ENCODE measurements around the gene PCNX3. TPM values are rescaled to one million over a fixed set of nuclear protein-coding genes. Genes with fewer than 3 reads are reported as not detected.
A peak's percentile ranks its signal among the peaks of the same experiment; 100 is the strongest.
"Not testable (repeated sequence)": the region's sequence is repeated elsewhere in the genome, so short reads cannot be mapped to it uniquely, and the experiment has no call there.

PCNX3 gene
- total RNA-seq, 1 donor from 2014 or later, result 23.8 TPM

DNA sequence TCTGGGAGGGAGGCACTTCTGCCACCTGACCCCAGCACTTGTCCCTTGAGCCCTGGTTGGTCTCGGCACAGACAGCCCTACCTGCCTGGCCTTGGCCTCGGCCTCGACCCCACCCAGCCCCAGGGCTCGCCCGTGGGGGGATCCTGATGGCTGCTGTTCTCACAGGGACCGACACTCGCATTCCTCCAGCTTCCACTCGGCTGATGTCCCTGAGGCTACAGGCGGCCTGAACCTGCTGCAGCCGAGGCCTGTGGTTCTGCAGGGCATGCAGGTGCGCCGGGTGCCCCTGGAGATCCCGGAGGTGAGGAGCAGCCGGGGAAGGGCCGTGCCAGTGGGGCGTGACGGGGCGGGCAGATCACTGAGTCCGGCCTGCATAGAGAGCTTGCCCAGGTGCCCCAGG lies 5.1 kb downstream of the PCNX3 start:
- ATAC-seq, result no peak

- no peak for ATAC-seq
Measured at GRCh38 chr11:65621460-65621859, 5.9 kb downstream of the PCNX3 start.

- no peak for ATAC-seq
Measured at GRCh38 chr11:65622011-65622410, 6.4 kb downstream of the PCNX3 start.

DNA sequence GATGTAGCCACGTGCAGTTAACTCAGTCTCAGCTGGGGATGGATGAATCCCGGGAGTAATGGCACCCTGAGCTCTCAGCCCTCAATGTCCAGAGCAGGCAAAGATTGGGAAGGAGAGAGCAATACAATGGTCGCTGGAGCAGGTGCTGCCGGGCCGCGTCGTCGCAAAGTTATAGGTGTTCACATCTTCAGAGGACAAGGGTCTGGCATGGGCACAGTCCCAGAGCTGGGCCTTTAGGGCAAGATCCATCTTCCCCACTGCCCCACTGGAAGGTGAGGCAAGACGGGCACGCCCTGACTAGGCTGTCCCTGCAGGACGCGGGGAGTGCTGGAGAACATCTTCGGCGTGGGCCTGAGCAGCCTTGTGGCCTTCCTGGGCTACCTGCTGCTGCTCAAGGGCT lies 7.6 kb downstream of the PCNX3 start:
- no peak for ATAC-seq

DNA sequence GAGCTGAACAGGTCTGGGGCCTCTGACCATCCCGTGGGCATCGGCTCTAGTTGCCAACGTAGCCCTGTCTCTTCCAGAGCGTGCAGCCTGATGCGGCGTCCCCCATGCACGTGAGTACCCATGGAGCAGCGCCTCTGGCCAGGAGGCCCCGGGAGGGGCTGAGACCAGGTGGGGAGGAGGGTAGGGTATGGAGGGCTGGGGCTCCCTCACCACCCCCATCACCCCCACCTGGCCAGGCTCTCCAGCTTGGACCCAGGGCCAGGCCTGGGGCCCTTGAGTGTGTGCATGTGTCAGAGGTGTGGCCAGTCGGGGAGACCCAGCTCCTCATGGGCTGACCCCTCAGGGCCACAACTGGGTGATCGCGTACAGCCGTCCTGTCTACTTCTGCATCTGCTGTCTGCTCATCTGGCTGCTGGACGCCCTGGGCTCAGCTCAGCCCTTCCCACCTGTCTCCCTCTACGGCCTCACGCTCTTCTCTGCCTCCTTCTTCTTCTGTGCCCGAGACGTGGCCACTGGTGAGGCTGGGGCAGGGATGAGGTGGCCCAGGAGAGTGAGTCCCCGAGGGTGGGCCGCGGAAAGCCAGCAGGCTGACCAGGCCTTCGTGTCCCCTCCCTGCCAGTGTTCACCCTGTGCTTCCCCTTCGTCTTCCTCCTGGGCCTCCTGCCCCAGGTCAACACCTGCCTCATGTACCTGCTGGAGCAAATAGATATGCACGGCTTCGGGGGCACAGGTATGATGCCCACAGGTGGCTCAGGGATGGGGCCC lies 8.5 kb downstream of the PCNX3 start:
- ATAC-seq, result no peak

DNA sequence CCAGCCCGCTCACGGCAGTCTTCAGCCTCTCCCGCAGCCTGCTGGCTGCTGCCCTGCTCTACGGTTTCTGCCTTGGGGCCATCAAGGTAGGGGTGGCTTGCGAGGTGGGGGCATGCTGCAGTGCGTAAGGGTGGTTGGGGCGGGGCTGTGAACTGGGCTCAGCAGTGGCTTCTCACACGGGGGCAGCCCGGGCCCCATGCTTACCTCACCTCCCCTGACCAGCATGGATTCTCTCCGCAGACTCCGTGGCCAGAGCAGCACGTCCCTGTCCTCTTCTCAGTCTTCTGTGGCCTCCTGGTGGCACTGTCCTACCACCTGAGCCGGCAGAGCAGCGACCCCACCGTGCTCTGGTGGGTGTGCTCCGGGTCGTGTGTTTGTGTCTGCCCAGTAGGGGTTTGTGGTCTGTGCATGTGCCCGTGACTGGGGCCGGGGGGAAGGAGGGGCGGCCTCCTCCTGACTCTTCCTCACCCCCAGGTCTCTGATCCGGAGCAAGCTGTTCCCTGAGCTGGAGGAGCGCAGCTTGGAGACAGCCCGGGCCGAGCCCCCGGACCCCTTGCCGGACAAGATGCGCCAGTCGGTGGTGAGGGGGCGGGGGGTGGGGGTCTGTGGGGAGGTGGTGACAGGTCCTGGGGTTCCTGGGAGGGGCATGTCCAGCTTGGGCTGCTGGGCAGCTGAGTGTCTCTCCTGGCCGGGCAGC lies 9.5 kb downstream of the PCNX3 start:
- no peak for ATAC-seq

- peak; percentile 41 for ATAC-seq
Measured at GRCh38 chr11:65625628-65626342, 10.2 kb downstream of the PCNX3 start.

DNA sequence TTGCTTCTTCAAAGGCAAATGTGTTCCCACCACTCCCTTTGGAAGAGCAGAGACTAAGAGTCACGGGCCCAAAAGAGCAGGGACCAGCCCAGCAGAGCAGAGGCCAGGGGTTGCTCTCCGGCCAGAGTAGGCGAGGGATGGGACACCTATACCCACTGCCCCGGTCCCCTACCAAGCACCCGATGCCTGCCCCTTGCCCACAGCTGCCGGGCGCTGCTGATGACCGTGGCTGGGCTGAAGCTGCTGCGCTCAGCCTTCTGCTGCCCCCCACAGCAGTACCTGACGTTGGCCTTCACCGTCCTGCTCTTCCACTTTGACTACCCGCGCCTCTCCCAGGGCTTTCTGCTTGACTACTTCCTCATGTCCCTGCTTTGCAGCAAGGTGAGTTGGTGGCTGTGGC lies 11.6 kb downstream of the PCNX3 start:
- no peak for ATAC-seq

DNA sequence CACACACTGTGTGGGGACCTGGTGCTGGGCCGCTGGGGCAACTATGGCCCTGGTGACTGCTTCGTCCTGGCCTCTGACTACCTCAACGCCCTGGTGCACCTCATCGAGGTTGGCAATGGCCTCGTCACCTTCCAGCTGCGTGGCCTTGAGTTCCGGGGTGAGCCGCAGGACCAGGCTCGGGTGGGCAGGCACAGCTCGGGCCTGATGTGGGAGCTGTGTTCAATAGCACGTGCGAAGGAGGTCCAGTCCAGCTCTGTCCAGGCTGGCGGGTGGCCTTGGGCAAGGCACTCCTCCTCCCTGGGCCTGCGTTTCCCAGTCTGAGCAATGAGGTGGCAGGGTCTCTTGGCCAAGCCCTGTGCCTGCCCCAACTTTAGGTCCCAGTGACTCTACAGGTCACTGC lies 14.0 kb downstream of the PCNX3 start:
- ATAC-seq, result no peak

DNA sequence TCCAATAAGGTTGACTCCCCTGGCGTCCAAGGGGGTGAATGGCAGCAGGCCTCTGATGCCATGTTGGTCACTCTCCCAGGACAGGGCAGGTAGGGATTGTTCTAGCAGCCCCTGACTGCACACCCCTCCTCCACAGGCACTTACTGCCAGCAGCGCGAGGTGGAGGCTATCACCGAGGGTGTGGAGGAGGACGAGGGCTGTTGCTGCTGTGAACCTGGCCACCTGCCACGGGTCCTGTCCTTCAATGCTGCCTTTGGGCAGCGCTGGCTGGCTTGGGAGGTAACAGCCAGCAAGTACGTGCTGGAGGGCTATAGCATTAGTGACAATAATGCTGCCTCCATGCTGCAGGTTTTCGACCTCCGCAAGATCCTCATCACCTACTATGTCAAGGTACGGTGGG lies 14.6 kb downstream of the PCNX3 start:
- ATAC-seq, result no peak

- ATAC-seq, result no peak
Measured at GRCh38 chr11:65633390-65634108, 18.0 kb downstream of the PCNX3 start.

DNA sequence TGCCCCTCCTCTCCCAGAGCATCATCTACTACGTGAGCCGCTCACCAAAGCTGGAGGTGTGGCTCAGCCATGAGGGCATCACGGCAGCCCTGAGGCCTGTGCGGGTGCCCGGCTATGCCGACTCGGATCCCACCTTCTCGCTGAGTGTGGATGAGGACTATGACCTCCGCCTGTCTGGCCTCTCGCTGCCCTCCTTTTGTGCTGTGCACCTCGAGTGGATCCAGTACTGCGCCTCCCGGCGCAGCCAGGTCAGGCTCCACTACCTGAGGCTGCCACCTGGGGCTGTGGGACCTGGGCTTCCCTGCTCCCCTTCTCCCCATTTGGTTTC lies 18.5 kb downstream of the PCNX3 start:
- no peak for ATAC-seq

DNA sequence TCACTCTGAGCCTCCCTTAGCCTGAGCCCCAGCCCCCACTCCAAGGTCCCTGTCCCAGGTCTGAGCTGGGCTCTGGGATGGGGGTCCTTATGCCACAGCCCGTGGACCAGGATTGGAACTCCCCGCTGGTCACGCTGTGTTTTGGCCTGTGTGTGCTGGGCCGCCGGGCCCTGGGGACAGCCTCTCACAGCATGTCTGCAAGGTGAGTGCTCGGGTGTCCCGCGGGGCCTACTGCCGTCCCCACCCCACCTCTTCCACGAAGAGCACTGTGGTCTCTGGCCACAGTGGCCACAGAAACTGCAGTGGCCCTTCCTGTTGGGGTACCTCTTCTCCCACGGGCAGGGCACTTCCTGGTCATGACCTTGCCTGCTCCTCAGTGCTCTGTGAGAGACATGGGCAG lies 18.9 kb downstream of the PCNX3 start:
- ATAC-seq, result no peak

DNA sequence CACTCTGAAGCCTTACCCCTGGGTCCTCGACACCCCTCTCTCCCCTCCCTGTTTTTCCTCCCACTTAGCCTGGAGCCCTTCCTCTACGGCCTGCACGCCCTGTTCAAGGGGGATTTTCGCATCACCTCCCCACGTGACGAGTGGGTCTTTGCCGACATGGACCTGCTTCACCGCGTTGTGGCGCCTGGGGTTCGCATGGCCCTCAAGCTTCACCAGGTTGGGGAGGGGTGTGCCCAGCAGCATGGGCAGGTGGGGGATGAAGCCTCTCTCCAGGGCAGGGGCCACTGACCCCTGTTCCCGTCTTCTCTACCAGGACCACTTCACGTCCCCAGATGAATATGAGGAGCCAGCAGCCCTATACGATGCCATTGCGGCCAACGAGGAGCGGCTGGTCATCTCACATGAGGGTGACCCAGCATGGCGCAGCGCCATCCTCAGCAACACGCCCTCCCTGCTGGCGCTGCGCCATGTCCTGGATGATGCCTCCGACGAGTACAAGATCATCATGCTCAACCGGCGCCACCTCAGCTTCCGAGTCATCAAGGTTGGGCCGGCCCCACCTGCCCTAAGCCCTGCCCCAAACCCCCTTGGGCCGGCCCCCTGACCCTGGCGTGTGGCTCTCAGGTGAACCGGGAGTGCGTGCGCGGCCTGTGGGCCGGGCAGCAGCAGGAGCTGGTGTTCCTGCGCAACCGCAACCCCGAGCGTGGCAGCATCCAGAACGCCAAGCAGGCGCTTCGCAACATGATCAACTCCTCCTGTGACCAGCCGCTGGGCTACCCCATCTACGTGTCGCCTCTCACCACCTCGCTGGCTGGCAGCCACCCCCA lies 19.5 kb downstream of the PCNX3 start:
- peak; percentile 2 for ATAC-seq

DNA sequence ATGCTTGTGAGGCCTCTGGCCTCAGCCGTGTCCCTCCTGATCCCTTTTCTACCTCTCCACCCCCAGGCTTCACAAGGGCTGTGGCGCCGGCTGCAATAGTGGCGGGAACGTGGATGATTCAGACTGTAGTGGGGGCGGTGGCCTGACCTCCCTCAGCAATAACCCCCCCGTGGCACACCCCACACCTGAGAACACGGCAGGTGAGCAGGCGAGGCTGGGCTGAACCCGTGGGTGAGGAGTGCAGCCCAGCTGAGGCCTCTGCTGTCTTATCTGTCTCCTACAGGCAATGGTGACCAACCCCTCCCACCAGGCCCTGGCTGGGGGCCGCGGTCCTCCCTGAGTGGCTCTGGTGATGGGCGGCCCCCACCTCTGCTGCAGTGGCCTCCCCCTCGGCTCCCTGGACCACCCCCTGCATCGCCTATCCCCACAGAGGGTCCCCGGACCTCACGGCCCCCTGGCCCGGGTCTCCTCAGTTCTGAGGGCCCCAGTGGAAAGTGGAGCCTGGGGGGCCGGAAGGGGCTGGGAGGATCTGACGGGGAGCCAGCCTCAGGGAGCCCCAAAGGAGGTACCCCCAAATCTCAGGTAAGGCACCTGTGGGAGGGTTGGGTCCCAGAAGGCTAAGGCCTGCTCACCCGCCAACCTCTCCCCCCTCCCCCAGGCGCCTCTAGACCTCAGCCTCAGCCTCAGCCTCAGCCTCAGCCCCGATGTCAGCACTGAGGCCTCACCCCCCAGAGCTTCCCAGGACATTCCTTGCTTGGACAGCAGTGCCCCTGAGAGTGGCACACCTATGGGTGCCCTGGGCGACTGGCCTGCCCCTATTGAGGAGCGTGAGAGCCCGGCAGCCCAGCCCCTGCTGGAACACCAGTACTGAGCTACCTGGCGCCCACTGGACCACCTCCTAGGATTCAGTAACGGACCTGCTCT lies 20.8 kb downstream of the PCNX3 start:
- ATAC-seq, result no peak

DNA sequence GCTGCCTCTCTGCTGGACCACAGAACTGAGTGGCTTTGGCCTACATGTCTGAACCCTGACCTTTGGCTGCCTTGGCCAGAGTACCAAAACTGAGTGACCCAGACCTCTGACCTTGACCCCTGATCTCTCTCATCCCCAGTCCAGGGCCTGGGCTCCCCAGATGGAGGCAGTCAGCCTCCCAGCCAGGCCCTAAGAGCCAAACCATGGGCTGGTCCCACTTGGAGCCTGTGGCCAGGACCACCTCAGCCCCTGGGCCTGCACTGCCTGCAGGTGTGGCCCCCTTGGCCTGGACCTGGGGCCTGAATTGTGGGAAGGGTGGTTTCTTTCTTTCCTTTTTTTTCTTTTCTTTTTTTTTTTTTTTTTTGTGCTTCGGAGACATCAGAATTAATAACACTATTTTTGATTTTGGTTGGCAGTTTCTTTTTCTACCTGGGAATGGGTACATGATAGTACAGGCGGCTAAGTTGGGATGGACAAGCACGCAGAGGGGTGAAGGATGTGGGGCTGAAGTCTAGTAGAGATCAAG lies 21.5 kb downstream of the PCNX3 start:
- no peak for ATAC-seq

DNA sequence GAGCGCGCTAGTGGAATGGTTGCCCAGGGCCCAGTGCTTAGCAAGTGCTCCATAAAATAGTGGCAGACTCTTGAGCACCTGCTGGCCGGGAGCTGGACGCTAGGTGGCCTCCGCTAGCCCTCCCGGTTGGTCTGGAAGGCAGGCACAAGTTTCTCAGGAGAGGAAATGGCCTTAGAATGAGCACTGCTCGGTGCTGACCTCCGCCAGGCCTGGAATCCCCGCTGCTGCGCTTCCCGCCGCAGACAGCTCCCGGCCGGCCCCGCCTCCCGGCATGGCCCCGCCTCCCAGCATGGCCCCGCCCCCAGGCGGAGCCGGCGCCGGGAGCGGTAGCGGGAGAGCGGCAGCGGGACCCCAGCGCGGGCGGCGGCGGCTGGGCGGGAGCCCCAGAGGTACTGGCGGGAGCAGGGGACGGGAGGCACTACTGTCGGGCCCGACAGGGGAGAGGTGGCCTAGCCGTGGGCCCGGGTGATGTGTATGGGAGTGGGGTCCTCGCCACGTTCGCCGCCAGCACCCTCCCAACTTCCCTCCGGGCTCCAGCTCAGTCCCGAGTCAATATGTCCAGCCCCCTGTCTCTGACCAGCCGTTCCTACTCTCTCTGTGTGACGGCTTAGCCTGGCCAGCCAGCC lies 22.3 kb downstream of the PCNX3 start, which contains the start of gene SIPA1:
TSS of gene SIPA1 (plus strand) at position 308 of the 626 bp plus-strand sequence. CDS start 2,821 bp downstream, outside the sequence.
- peak; percentile 65 for ATAC-seq

DNA sequence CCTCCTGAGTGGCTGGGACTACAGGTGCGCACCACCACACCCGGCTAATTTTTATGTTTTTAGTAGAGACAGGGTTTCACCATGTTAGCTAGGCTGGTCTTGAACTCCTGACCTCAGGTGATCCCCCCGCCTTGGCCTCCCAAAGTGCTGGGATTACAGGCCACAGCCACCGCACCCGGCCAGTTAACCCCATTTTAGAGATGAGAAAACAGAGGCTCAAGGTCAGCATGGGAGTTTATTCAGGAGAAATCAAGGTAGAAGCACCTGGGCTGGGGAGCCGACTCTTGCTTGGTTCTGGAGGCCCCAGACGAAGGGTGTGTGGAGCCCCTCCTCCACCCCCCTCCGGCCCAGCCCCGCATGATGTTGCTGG lies 23.6 kb downstream of the PCNX3 start:
- not testable (repeated sequence) for ATAC-seq

- peak; percentile 15 for ATAC-seq
Measured at GRCh38 chr11:65639623-65640482, 24.3 kb downstream of the PCNX3 start.

Data from esophagus mucosa (tissue), 1 donor.